ENCODE measurements around the gene CLCN5. TPM values are rescaled to one million over a fixed set of nuclear protein-coding genes. Genes with fewer than 3 reads are reported as not detected.
A peak's percentile ranks its signal among the peaks of the same experiment; 100 is the strongest.

The CLCN5 gene
- total RNA-seq, 6 experiments from 2014 or later, result 9.7 to 26.5 (median 14.0) TPM

- no peak overlapping the region for H3K4me3 ChIP-seq
- no peak for DNase-seq
- H3K9me3 ChIP-seq, result no peaks in the 10 kb centered on the region
- 52% methylated on average over 4 of the region's 4 CpGs for WGBS (ENCODE audit: insufficient coverage, low coverage, low lambda C conversion rate, missing lambda C conversion rate)
- no peak for ATAC-seq
- TF ChIP-seq POLR2A (IDR thresholded peaks at IDR 0.05), result no peak
- TF ChIP-seq CTCF (IDR thresholded peaks at IDR 0.05), result no peak
- intact Hi-C loops (cut with DNase I), result no loop called here
- H3K36me3 ChIP-seq, result peaks cover 0 to 4% (median 0%) of the 10 kb centered on the region in 4 donors
- peaks cover 0 to 8% (median 0%) of the 10 kb centered on the region in 4 donors for H3K4me1 ChIP-seq
- no peaks in the 10 kb centered on the region for H3K27me3 ChIP-seq
- H3K27ac ChIP-seq, result no peak overlapping the region
Observed at GRCh38 chrX:50075630-50076339, 153.4 kb downstream of the CLCN5 start.

GRCh38 chrX:50081282-50081889 lies 159.0 kb downstream of the CLCN5 start:
- DNase-seq (peak; percentile 45 to 66 (median 51)), ATAC-seq (peak; percentile 85 to 92 (median 90))
- no peaks in the 10 kb centered on the region for H3K36me3 ChIP-seq
- no peak overlapping the region for H3K27ac ChIP-seq
- peaks cover 0 to 3% (median 0%) of the 10 kb centered on the region in 4 donors for H3K4me1 ChIP-seq
- H3K9me3 ChIP-seq, result no peaks in the 10 kb centered on the region
- no peak overlapping the region for H3K4me3 ChIP-seq
- no peaks in the 10 kb centered on the region for H3K27me3 ChIP-seq
- TF ChIP-seq CTCF (IDR thresholded peaks at IDR 0.05) (peak; percentile 15 to 50 (median 40)), POLR2A (IDR thresholded peaks at IDR 0.05) (no peak)
- intact Hi-C loops (cut with DNase I), result no loop called here
- WGBS (ENCODE audit: insufficient coverage, low coverage, low lambda C conversion rate, missing lambda C conversion rate), result 30% methylated on average over 3 of the region's 3 CpGs

- Histone ChIP-seq H3K36me3 (no peaks in the 10 kb centered on the region), H3K4me3 (no peak overlapping the region), H3K27me3 (no peaks in the 10 kb centered on the region), H3K4me1 (peaks cover 0 to 3% (median 0%) of the 10 kb centered on the region in 4 donors), H3K9me3 (no peaks in the 10 kb centered on the region), H3K27ac (no peak overlapping the region)
- no peak for DNase-seq
- TF ChIP-seq CTCF (IDR thresholded peaks at IDR 0.05) (no peak), POLR2A (IDR thresholded peaks at IDR 0.05) (no peak)
- no peak for ATAC-seq
- 44% methylated on average over 2 of the region's 2 CpGs for WGBS (ENCODE audit: insufficient coverage, low coverage, low lambda C conversion rate, missing lambda C conversion rate)
- intact Hi-C loops (cut with DNase I), result no loop called here
Observed at GRCh38 chrX:50082741-50083140, 160.3 kb downstream of the CLCN5 start.

- 15% methylated on average over 3 of the region's 3 CpGs for WGBS (ENCODE audit: insufficient coverage, low coverage, low lambda C conversion rate, missing lambda C conversion rate)
- Histone ChIP-seq H3K4me3 (no peak overlapping the region), H3K9me3 (no peaks in the 10 kb centered on the region), H3K36me3 (peaks cover 0 to 8% (median 4%) of the 10 kb centered on the region in 4 donors), H3K27ac (no peak overlapping the region), H3K4me1 (peaks cover 0 to 5% (median 0%) of the 10 kb centered on the region in 4 donors), H3K27me3 (no peaks in the 10 kb centered on the region)
- peak; percentile 37 to 58 (median 53) for DNase-seq
- ATAC-seq, result peak; percentile 58 to 77 (median 68)
- intact Hi-C loops (cut with DNase I), result no loop called here
- TF ChIP-seq POLR2A (IDR thresholded peaks at IDR 0.05) (no peak), CTCF (IDR thresholded peaks at IDR 0.05) (no peak)
Observed at GRCh38 chrX:50088645-50089044, 166.2 kb downstream of the CLCN5 start.

Measured in right lobe of liver (tissue), 6 donors.